Uterus (tissue), 4 donors: Measurements from ENCODE around the gene SAP130. TPM values are rescaled to one million over a fixed set of nuclear protein-coding genes. Genes with fewer than 3 reads are reported as not detected.

Experiments used
- DNase-seq, 2 donors: peaks; one replicate each; pipeline ENCODE4 v3.0.0-alpha.2; 2019 to 2020
- H3K27ac ChIP-seq, 2 donors: fragments of 200-600 bp; sonication (generic); 1 replicate in 1 of 2; 2 replicates in 1 of 2; pipeline ENCODE4 v1.5.1; 2016 to 2018
- H3K27me3 ChIP-seq, 2 donors: fragments of 200-600 bp; sonication (generic); one replicate each; pipeline ENCODE4 v1.5.1; 2018 to 2019; ENCODE audit warnings: control low read depth in 1 of 2
- H3K36me3 ChIP-seq, 2 donors: fragments of 200-600 bp; sonication (generic); one replicate each; pipeline ENCODE4 v1.5.1; 2019; ENCODE audit warnings: control low read depth in 1 of 2
- H3K4me1 ChIP-seq, 2 donors: fragments of 200-600 bp; sonication (generic); one replicate each; pipeline ENCODE4 v1.5.1; 2018 to 2019; ENCODE audit warnings: control low read depth in 1 of 2
- H3K4me3 ChIP-seq, 2 donors: fragments of 200-600 bp; sonication (generic); 1 replicate in 1 of 2; 2 replicates in 1 of 2; pipeline ENCODE4 v1.5.1; 2018 to 2019; ENCODE audit warnings: mild to moderate bottlenecking in 1 of 2
- H3K9me3 ChIP-seq, 2 donors: fragments of 200-600 bp; sonication (generic); one replicate each; pipeline ENCODE4 v1.5.1; 2019; ENCODE audit warnings: control low read depth in 1 of 2
- POLR2A ChIP-seq, 2 donors: fragments of 450-650 bp; IDR thresholded peaks; one replicate each; pipeline ENCODE4 v1.6.1; 2016; ENCODE audit warnings: antibody characterized with exemption in 2 of 2, mild to moderate bottlenecking in 1 of 2, moderate library complexity in 1 of 2
- intact Hi-C: fragments of 100-400 bp; cut with DNase I; formaldehyde crosslinking; loops from one replicate; pipeline ENCODE4 v1.15.1; 2023; ENCODE audit warnings: low total_unique reads
- total RNA-seq, 4 donors: library from RNA; depleted of rRNA in 3 of 4; stranded (reverse); fragments of >200 nt in 3 of 4; gene quantifications; one replicate each; pipeline versions ENCODE4 v1.1.0 to v1.2.4, GENCODE V29; 2014 to 2023
- TF ChIP-seq, protein P1 (sequence below), 4 experiments: fragments of 200-600 bp in 2 of 4; fragments of 450-650 bp in 2 of 4; sonication (generic) in 2 of 4; IDR thresholded peaks; one replicate each; pipeline ENCODE4 v1.5.1; 2016 to 2019; ENCODE audit warnings: antibody characterized with exemption in 4 of 4, mild to moderate bottlenecking in 2 of 4, moderate library complexity in 1 of 4
- donor health status: DM: yes; HTN: yes; CAD: no.

SAP130 gene
- total RNA-seq, 4 donors from 2014 or later, result 3.6 to 47.0 (median 5.9) TPM

DNA sequence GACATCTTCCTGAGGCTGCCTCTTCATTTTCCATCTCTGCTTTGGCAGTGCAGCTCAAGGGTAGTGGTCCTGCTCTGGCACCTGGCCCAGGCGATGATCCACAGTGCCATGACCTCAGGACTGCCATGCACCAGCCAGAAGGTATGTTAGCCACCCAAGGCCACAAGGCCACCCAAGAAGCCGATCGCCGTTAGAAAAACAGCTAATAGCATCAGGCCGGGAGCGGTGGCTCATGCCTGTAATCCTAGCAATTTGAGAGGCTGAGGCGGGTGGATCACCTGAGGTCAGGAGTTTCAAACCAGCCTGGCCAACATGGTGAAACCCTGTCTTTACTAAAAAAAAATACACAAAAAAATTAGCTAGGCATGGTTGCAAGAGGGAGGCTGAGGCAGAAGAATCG lies 34.7 kb upstream of the SAP130 start:
- Histone ChIP-seq H3K4me3 (no peak overlapping the region), H3K27me3 (no peaks in the 10 kb centered on the region), H3K9me3 (no peaks in the 10 kb centered on the region), H3K27ac (no peak overlapping the region), H3K4me1 (no peaks in the 10 kb centered on the region), H3K36me3 (no peaks in the 10 kb centered on the region)
- intact Hi-C loops, result no loop called here
- DNase-seq, result no peak
- TF ChIP-seq POLR2A (IDR thresholded peaks at IDR 0.05), result no peak
- TF ChIP-seq, protein P1, sequence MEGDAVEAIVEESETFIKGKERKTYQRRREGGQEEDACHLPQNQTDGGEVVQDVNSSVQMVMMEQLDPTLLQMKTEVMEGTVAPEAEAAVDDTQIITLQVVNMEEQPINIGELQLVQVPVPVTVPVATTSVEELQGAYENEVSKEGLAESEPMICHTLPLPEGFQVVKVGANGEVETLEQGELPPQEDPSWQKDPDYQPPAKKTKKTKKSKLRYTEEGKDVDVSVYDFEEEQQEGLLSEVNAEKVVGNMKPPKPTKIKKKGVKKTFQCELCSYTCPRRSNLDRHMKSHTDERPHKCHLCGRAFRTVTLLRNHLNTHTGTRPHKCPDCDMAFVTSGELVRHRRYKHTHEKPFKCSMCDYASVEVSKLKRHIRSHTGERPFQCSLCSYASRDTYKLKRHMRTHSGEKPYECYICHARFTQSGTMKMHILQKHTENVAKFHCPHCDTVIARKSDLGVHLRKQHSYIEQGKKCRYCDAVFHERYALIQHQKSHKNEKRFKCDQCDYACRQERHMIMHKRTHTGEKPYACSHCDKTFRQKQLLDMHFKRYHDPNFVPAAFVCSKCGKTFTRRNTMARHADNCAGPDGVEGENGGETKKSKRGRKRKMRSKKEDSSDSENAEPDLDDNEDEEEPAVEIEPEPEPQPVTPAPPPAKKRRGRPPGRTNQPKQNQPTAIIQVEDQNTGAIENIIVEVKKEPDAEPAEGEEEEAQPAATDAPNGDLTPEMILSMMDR (IDR thresholded peaks at IDR 0.05), result no peak

- no peaks in the 10 kb centered on the region for H3K4me1 ChIP-seq
- TF ChIP-seq POLR2A (IDR thresholded peaks at IDR 0.05), result no peak
- TF ChIP-seq, protein P1 (IDR thresholded peaks at IDR 0.05), result no peak
- DNase-seq, result no peak
- no peaks in the 10 kb centered on the region for H3K27me3 ChIP-seq
- H3K36me3 ChIP-seq, result no peaks in the 10 kb centered on the region
- H3K4me3 ChIP-seq, result no peak overlapping the region
- intact Hi-C loops, result no loop called here
- H3K27ac ChIP-seq, result no peak overlapping the region
- no peaks in the 10 kb centered on the region for H3K9me3 ChIP-seq
Measured at GRCh38 chr2:128058114-128058513, 30.3 kb upstream of the SAP130 start.

GRCh38 chr2:128057334-128057733 lies 29.5 kb upstream of the SAP130 start:
- DNase-seq, result no peak
- TF ChIP-seq POLR2A (IDR thresholded peaks at IDR 0.05), result no peak
- TF ChIP-seq, protein P1 (IDR thresholded peaks at IDR 0.05), result no peak
- no peaks in the 10 kb centered on the region for H3K27me3 ChIP-seq
- no peaks in the 10 kb centered on the region for H3K36me3 ChIP-seq
- H3K4me1 ChIP-seq, result no peaks in the 10 kb centered on the region
- no peaks in the 10 kb centered on the region for H3K9me3 ChIP-seq
- no peak overlapping the region for H3K27ac ChIP-seq
- no peak overlapping the region for H3K4me3 ChIP-seq
- intact Hi-C loops, result no loop called here

DNA sequence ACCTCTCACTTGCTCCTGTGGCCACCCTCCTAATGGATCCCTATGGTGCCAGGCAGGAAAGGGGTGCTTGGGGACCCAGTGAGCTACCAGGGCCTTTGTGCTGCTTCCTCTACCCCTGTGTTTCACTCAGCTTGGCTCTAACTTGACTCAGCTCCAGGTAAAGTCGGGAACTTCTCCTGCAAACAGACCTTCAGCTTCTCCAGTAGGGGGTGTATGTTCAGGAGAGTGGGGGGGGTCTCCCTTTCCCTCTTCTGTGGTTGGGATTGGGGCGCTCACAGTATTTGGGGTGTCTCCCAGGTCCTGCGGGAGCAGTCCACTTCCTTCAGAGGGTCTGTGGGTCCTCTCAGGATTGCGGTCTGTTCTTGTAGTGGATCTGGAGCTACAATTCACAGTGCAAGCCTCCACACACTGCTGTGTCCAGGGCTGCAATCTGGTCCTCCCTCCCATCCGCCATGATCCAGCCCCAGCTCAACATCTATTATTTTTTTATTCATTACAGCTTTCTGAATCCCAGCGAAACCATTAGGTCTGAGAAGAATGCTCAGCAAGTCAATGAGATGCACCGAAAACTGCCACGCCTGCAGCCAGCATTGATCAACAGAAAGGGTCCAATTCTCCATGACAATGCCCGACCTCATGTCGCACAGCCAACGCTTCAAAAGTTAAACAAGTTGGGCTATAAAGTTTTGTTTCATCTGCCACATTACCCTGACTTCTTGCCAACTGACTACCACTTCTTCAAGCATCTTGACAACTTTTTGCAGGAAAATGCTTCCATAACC lies 26.4 kb upstream of the SAP130 start:
- H3K36me3 ChIP-seq, result no peaks in the 10 kb centered on the region
- H3K4me3 ChIP-seq, result no peak overlapping the region
- TF ChIP-seq, protein P1 (IDR thresholded peaks at IDR 0.05), result no peak
- no peak for TF ChIP-seq POLR2A (IDR thresholded peaks at IDR 0.05)
- H3K9me3 ChIP-seq, result no peaks in the 10 kb centered on the region
- DNase-seq, result no peak
- intact Hi-C loops, result no loop called here
- no peak overlapping the region for H3K27ac ChIP-seq
- H3K4me1 ChIP-seq, result no peaks in the 10 kb centered on the region
- no peaks in the 10 kb centered on the region for H3K27me3 ChIP-seq

DNA sequence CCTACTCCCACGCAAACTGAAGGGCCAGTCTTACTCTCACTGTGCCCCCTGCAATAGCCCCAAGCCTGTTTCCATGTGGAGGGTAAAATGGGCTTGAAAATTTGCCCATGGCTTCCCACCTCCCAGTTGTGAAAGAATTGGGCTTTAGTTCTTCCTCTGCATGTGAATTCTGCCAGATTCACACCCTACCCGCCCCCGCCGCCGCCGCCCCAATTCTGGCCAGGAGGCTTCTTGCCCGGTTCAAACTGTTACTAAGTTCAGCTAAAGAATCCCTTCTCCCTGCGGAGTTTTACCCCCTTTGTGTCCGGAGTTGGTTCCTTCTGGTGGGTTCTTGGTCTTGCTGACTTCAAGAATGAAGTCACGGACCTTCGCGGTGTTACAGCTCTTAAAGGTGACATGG lies 25.5 kb upstream of the SAP130 start:
- no peaks in the 10 kb centered on the region for H3K36me3 ChIP-seq
- H3K27me3 ChIP-seq, result no peaks in the 10 kb centered on the region
- H3K27ac ChIP-seq, result no peak overlapping the region
- no peaks in the 10 kb centered on the region for H3K9me3 ChIP-seq
- intact Hi-C loops, result no loop called here
- H3K4me1 ChIP-seq, result no peaks in the 10 kb centered on the region
- DNase-seq, result no peak
- TF ChIP-seq, protein P1 (IDR thresholded peaks at IDR 0.05), result no peak
- no peak for TF ChIP-seq POLR2A (IDR thresholded peaks at IDR 0.05)
- H3K4me3 ChIP-seq, result no peak overlapping the region
